Measurements from ENCODE around the gene SMU1. TPM values are rescaled to one million over a fixed set of nuclear protein-coding genes. Genes with fewer than 3 reads are reported as not detected.
A peak's percentile ranks its signal among the peaks of the same experiment; 100 is the strongest.

The SMU1 gene
- total RNA-seq, 1 experiment from 2014 or later: 30.3 TPM

DNA sequence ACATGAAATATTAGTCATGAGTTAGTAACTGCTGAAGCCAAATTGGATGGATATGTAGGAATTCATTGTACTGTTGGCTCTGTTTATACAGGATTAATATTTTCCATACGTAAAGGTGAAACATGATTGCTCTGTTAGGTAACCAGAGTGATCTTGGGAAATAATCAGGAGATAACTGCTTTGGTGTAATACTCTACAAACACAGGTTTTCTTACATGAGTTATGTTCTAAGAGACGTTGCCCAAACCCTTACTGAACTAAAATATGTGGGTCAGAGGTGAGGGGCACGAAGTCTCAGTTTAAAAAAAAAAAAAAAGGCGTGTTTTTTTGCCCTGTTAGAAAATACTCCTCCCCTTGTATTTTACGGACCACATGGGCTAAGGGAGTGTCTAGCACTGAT is 43.6 kb downstream of the SMU1 start:
- H3K36me3 ChIP-seq (ENCODE audit: control insufficient read depth, insufficient read depth, low read length): peaks cover 78% of the 10 kb centered on the region
- ATAC-seq: peak; percentile 14; the same call in 1 of the 2 replicates

DNA sequence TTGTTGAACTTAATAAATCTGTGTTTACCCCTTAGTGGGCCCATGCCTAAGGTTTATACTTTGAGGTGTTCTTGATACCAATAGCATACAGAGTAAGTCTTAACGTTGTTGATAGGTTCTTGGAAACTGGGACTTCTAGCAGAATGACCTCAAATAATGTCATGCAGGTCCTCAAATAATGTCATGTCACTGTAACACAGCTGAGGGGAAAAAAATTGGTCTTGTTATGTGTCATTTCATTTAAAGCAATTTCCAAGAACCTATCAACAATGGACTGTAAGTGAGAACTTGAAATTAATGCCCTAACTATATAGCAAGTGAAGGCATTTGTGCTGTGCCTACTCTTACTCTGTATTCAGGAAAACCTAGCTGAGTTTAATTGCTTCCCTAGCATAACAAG is 44.2 kb downstream of the SMU1 start:
- BruUV-seq (replicated peaks): no TSS peak
- no peaks in the 10 kb centered on the region for H3K9me3 ChIP-seq (ENCODE audit: control insufficient read depth, insufficient read depth, low read depth, low read length)
- H3K27me3 ChIP-seq (ENCODE audit: control insufficient read depth, insufficient read depth, low read length): no peaks in the 10 kb centered on the region
- TF ChIP-seq TCF7L2 (IDR thresholded peaks at IDR 0.05; ENCODE audit: low read depth, low read length): no peak
- TF ChIP-seq, protein P1, sequence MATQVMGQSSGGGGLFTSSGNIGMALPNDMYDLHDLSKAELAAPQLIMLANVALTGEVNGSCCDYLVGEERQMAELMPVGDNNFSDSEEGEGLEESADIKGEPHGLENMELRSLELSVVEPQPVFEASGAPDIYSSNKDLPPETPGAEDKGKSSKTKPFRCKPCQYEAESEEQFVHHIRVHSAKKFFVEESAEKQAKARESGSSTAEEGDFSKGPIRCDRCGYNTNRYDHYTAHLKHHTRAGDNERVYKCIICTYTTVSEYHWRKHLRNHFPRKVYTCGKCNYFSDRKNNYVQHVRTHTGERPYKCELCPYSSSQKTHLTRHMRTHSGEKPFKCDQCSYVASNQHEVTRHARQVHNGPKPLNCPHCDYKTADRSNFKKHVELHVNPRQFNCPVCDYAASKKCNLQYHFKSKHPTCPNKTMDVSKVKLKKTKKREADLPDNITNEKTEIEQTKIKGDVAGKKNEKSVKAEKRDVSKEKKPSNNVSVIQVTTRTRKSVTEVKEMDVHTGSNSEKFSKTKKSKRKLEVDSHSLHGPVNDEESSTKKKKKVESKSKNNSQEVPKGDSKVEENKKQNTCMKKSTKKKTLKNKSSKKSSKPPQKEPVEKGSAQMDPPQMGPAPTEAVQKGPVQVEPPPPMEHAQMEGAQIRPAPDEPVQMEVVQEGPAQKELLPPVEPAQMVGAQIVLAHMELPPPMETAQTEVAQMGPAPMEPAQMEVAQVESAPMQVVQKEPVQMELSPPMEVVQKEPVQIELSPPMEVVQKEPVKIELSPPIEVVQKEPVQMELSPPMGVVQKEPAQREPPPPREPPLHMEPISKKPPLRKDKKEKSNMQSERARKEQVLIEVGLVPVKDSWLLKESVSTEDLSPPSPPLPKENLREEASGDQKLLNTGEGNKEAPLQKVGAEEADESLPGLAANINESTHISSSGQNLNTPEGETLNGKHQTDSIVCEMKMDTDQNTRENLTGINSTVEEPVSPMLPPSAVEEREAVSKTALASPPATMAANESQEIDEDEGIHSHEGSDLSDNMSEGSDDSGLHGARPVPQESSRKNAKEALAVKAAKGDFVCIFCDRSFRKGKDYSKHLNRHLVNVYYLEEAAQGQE (IDR thresholded peaks at IDR 0.05; ENCODE audit: insufficient read depth in 1 of 2, low read depth in 2 of 2, low read length in 1 of 2): no peak
- TF ChIP-seq, protein P2, sequence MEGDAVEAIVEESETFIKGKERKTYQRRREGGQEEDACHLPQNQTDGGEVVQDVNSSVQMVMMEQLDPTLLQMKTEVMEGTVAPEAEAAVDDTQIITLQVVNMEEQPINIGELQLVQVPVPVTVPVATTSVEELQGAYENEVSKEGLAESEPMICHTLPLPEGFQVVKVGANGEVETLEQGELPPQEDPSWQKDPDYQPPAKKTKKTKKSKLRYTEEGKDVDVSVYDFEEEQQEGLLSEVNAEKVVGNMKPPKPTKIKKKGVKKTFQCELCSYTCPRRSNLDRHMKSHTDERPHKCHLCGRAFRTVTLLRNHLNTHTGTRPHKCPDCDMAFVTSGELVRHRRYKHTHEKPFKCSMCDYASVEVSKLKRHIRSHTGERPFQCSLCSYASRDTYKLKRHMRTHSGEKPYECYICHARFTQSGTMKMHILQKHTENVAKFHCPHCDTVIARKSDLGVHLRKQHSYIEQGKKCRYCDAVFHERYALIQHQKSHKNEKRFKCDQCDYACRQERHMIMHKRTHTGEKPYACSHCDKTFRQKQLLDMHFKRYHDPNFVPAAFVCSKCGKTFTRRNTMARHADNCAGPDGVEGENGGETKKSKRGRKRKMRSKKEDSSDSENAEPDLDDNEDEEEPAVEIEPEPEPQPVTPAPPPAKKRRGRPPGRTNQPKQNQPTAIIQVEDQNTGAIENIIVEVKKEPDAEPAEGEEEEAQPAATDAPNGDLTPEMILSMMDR (IDR thresholded peaks at IDR 0.05): no peak
- TF ChIP-seq SIN3A (IDR thresholded peaks at IDR 0.05; ENCODE audit: borderline replicate concordance, insufficient read depth, low read depth, low read length): no peak
- ChIA-PET POLR2A (no interaction called here), CTCF (no interaction called here)
- intact Hi-C loops (cut with micrococcal nuclease; ENCODE audit: unreplicated experiment): no loop called here
- no peak overlapping the region for H3K4me3 ChIP-seq (ENCODE audit: low read depth in 2 of 2, low read length in 2 of 2)
- in situ Hi-C loops (cut with HindIII; ENCODE audit: low pct_unique_long_range_greater_than_20kb, low sequenced_read_pairs): no loop called here
- H3K4me1 ChIP-seq (ENCODE audit: control insufficient read depth, insufficient read depth, low read length): peaks cover 33% of the 10 kb centered on the region
- DNase-seq (ENCODE audit: low read depth, low spot score): no peak
- ATAC-seq: no peak
- H3K27ac ChIP-seq (ENCODE audit: low read length): no peak overlapping the region
- peaks cover 78% of the 10 kb centered on the region for H3K36me3 ChIP-seq (ENCODE audit: control insufficient read depth, insufficient read depth, low read length)

More for the DNA sequence above, 43.6 kb downstream of the SMU1 start:
- Histone ChIP-seq H3K9me3 (ENCODE audit: control insufficient read depth, insufficient read depth, low read depth, low read length) (no peaks in the 10 kb centered on the region), H3K27ac (ENCODE audit: low read length) (no peak overlapping the region), H3K4me3 (ENCODE audit: low read depth in 2 of 2, low read length in 2 of 2) (no peak overlapping the region), H3K27me3 (ENCODE audit: control insufficient read depth, insufficient read depth, low read length) (no peaks in the 10 kb centered on the region), H3K4me1 (ENCODE audit: control insufficient read depth, insufficient read depth, low read length) (peaks cover 30% of the 10 kb centered on the region)
- no peak for TF ChIP-seq POLR2AphosphoS5 (IDR thresholded peaks at IDR 0.05; ENCODE audit: low read depth, low read length)
- TF ChIP-seq, protein P2 (IDR thresholded peaks at IDR 0.05): no peak
- TF ChIP-seq, protein P1 (IDR thresholded peaks at IDR 0.05; ENCODE audit: insufficient read depth in 1 of 2, low read depth in 2 of 2, low read length in 1 of 2): no peak
- TF ChIP-seq SIN3A (IDR thresholded peaks at IDR 0.05; ENCODE audit: borderline replicate concordance, insufficient read depth, low read depth, low read length): no peak
- intact Hi-C loops (cut with micrococcal nuclease; ENCODE audit: unreplicated experiment) (no loop called here), in situ Hi-C loops (cut with HindIII; ENCODE audit: low pct_unique_long_range_greater_than_20kb, low sequenced_read_pairs) (no loop called here)
- ChIA-PET CTCF (no interaction called here), POLR2A (no interaction called here)
- BruUV-seq (replicated peaks): no TSS peak
- no peak for DNase-seq (ENCODE audit: low read depth, low spot score)

All from Panc1 (cell line).